Lung (tissue), 12 donors: Measurements from ENCODE around the gene PLBD2. TPM values are rescaled to one million over a fixed set of nuclear protein-coding genes. Genes with fewer than 3 reads are reported as not detected.

Source experiments
- ATAC-seq: fragments of 200-7000 bp; cut with Tn5 transposase; one replicate; pipeline ENCODE4 v1.9.1; 2020; ENCODE audit warnings: moderate number of reproducible peaks; ENCODE audit not compliant: insufficient read depth, low FRiP score
- DNase-seq, 3 donors: peaks; one replicate each; pipeline ENCODE4 v3.0.0-alpha.2; 2013 to 2017
- H3K27ac ChIP-seq, 2 donors: one replicate each; pipeline ENCODE4 v1.5.1; 2013; ENCODE audit warnings: mild to moderate bottlenecking in 2 of 2, moderate library complexity in 2 of 2, control low read depth in 1 of 2, inconsistent platforms in 1 of 2, low read depth in 1 of 2, low read length in 1 of 2
- H3K27me3 ChIP-seq, 3 donors: one replicate each; pipeline ENCODE4 v1.5.1; 2013; ENCODE audit warnings: low read length in 2 of 3; ENCODE audit not compliant: control insufficient read depth in 3 of 3, insufficient read depth in 3 of 3
- H3K36me3 ChIP-seq, 4 donors: one replicate each; pipeline ENCODE4 v1.5.1; 2013; ENCODE audit warnings: low read length in 4 of 4, mild to moderate bottlenecking in 1 of 4, moderate library complexity in 1 of 4; ENCODE audit not compliant: control insufficient read depth in 4 of 4, insufficient read depth in 4 of 4
- H3K4me1 ChIP-seq, 5 donors: one replicate each; pipeline ENCODE4 v1.5.1; 2013; ENCODE audit warnings: low read length in 5 of 5, mild to moderate bottlenecking in 2 of 5, moderate library complexity in 1 of 5; ENCODE audit not compliant: control insufficient read depth in 5 of 5, insufficient read depth in 5 of 5
- H3K4me3 ChIP-seq: one replicate; pipeline ENCODE4 v1.5.1; 2013; ENCODE audit warnings: mild to moderate bottlenecking, control low read depth, moderate library complexity
- H3K9ac ChIP-seq, 2 donors: one replicate each; pipeline ENCODE4 v1.5.1; 2013; ENCODE audit warnings: low read length in 2 of 2, control low read depth in 1 of 2; ENCODE audit not compliant: insufficient read depth in 1 of 2
- H3K9me3 ChIP-seq, 4 donors: one replicate each; pipeline ENCODE4 v1.5.1; 2013; ENCODE audit warnings: low read length in 3 of 4, mild to moderate bottlenecking in 1 of 4, moderate library complexity in 1 of 4; ENCODE audit not compliant: control insufficient read depth in 4 of 4, insufficient read depth in 3 of 4
- WGBS, 2 donors: extraction: QIAGEN DNeasy Blood & Tissue Kit; methylation state at CpG; one replicate each; pipeline ENCODE4 v1.1.7; 2013; 5-methylcytosine and 5-hydroxymethylcytosine counted together
- polyA plus RNA-seq, 2 donors: library from polyadenylated mRNA; stranded (reverse); fragments of 200-250 nt; gene quantifications; one replicate each; pipeline ENCODE4 v1.2.1, GENCODE V29; 2013
- total RNA-seq, 2 donors: library from RNA; depleted of rRNA in 1 of 2; stranded (reverse); fragments of >200 nt in 1 of 2; gene quantifications; one replicate each; pipeline ENCODE4 v1.2.1, GENCODE V29; 2014 to 2021
- TF ChIP-seq, protein P1 (sequence below): IDR thresholded peaks from 2 replicates; pipeline ENCODE4 v1.5.1; 2012; ENCODE audit warnings: mild to moderate bottlenecking; ENCODE audit errors: control extremely low read depth, extremely low read depth
- donor health status: control.
- donor health status: control.
- donor health status: Bipolar disorder and iron deficiency.
- donor health status: healthy.
- donor health status: DM: yes; HTN: yes; CAD: no.

Gene PLBD2
- total and polyA plus RNA-seq, 4 donors: 16.4 to 48.9 (median 21.6) TPM

- Histone ChIP-seq H3K27ac (no peak overlapping the region), H3K4me3 (no peak overlapping the region), H3K36me3 (peaks cover 7 to 38% (median 16%) of the 10 kb centered on the region in 4 donors), H3K27me3 (no peaks in the 10 kb centered on the region), H3K9me3 (peaks cover 0 to 2% (median 0%) of the 10 kb centered on the region in 4 donors), H3K4me1 (peaks cover 0 to 2% (median 0%) of the 10 kb centered on the region in 5 donors), H3K9ac (no peak overlapping the region)
- no peak for ATAC-seq
- no peak for DNase-seq
- TF ChIP-seq, protein P1, sequence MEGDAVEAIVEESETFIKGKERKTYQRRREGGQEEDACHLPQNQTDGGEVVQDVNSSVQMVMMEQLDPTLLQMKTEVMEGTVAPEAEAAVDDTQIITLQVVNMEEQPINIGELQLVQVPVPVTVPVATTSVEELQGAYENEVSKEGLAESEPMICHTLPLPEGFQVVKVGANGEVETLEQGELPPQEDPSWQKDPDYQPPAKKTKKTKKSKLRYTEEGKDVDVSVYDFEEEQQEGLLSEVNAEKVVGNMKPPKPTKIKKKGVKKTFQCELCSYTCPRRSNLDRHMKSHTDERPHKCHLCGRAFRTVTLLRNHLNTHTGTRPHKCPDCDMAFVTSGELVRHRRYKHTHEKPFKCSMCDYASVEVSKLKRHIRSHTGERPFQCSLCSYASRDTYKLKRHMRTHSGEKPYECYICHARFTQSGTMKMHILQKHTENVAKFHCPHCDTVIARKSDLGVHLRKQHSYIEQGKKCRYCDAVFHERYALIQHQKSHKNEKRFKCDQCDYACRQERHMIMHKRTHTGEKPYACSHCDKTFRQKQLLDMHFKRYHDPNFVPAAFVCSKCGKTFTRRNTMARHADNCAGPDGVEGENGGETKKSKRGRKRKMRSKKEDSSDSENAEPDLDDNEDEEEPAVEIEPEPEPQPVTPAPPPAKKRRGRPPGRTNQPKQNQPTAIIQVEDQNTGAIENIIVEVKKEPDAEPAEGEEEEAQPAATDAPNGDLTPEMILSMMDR: no peak
- WGBS, 2 donors: 67 to 86% methylated on average over 3 of the region's 3 CpGs
Observed at GRCh38 chr12:113378291-113378690, 19.9 kb downstream of the PLBD2 start.

- no peaks in the 10 kb centered on the region for H3K9me3 ChIP-seq
- H3K36me3 ChIP-seq: peaks cover 2 to 41% (median 12%) of the 10 kb centered on the region in 4 donors
- DNase-seq (peak in 1 of 3 donors; percentile 10), ATAC-seq (no peak)
- H3K9ac ChIP-seq: no peak overlapping the region
- 84 to 93% methylated on average over 11 of the region's 11 CpGs for WGBS, 2 donors
- TF ChIP-seq, protein P1: no peak
- peaks cover 0 to 2% (median 0%) of the 10 kb centered on the region in 5 donors for H3K4me1 ChIP-seq
- no peaks in the 10 kb centered on the region for H3K27me3 ChIP-seq
- no peak overlapping the region for H3K27ac ChIP-seq
- H3K4me3 ChIP-seq: no peak overlapping the region
Observed at GRCh38 chr12:113381220-113381619, 22.8 kb downstream of the PLBD2 start.

- TF ChIP-seq, protein P1: no peak
- peaks cover 0 to 2% (median 0%) of the 10 kb centered on the region in 5 donors for H3K4me1 ChIP-seq
- H3K4me3 ChIP-seq: no peak overlapping the region
- peaks cover 0 to 42% (median 9%) of the 10 kb centered on the region in 4 donors for H3K36me3 ChIP-seq
- no peak overlapping the region for H3K27ac ChIP-seq
- no peak overlapping the region for H3K9ac ChIP-seq
- no peak for DNase-seq
- 98 to 99% methylated on average over 4 of the region's 4 CpGs for WGBS, 2 donors
- no peaks in the 10 kb centered on the region for H3K9me3 ChIP-seq
- no peak for ATAC-seq
- no peaks in the 10 kb centered on the region for H3K27me3 ChIP-seq
Observed at GRCh38 chr12:113382206-113382605, 23.8 kb downstream of the PLBD2 start.

DNA sequence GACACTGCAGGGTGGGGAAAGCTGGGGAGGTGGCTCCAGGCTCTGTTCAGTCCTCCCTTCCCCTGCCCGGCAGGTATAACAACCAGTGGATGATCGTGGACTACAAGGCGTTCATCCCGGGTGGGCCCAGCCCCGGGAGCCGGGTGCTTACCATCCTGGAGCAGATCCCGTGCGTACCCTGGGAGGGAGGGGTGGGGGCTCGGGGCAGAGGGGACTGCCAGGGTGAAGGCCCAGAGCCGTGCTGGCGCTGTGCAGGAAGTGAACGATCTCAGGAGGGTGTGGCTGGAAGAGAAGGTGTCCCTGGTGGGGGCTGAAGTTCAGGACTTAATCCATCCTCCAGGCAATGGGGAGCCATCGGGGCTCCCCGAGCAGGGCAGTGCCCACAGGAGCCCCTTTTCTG lies 26.4 kb downstream of the PLBD2 start:
- 88% methylated on average over 14 of the region's 14 CpGs for WGBS, 2 donors

More for the DNA sequence above, 26.4 kb downstream of the PLBD2 start:
- Histone ChIP-seq H3K36me3 (peaks cover 3 to 52% (median 9%) of the 10 kb centered on the region in 4 donors), H3K27ac (no peak overlapping the region), H3K4me1 (peaks cover 0 to 2% (median 0%) of the 10 kb centered on the region in 5 donors), H3K9me3 (no peaks in the 10 kb centered on the region), H3K27me3 (no peaks in the 10 kb centered on the region), H3K9ac (no peak overlapping the region), H3K4me3 (no peak overlapping the region)
- TF ChIP-seq, protein P1: no peak
- DNase-seq (no peak), ATAC-seq (no peak)
